Suppressor macrophage (primary cell): Measurements from ENCODE around the gene ACACA.

Source experiments
- DNase-seq, 4 experiments: peaks; one replicate each; pipeline ENCODE4 v3.0.0-alpha.2; 2020 to 2022

ACACA gene

GRCh38 chr17:37124821-37125173, 281.8 kb downstream of the ACACA start:
- DNase-seq: no peak

- peak; percentile 49 to 79 (median 66) for DNase-seq
These were observed 282.5 kb downstream of the ACACA start for GRCh38 chr17:37123941-37124820.

GRCh38 chr17:37123386-37123785, 283.2 kb downstream of the ACACA start:
- no peak for DNase-seq

- no peak for DNase-seq
These were observed 285.0 kb downstream of the ACACA start for GRCh38 chr17:37121616-37122015.

GRCh38 chr17:37118366-37119137, 288.1 kb downstream of the ACACA start:
- peak; percentile 7 to 56 (median 34) for DNase-seq

GRCh38 chr17:37117373-37118142, 289.1 kb downstream of the ACACA start:
- no peak for DNase-seq

- DNase-seq: no peak
These were observed 289.9 kb downstream of the ACACA start for GRCh38 chr17:37116671-37117185.

GRCh38 chr17:37111329-37111728, 295.3 kb downstream of the ACACA start:
- DNase-seq: no peak

GRCh38 chr17:37110746-37111145, 295.9 kb downstream of the ACACA start:
- DNase-seq: no peak

GRCh38 chr17:37109731-37110710, 296.6 kb downstream of the ACACA start:
- DNase-seq: no peak

- DNase-seq: no peak
These were observed 297.5 kb downstream of the ACACA start for GRCh38 chr17:37109106-37109505.

GRCh38 chr17:37107406-37108083, 299.1 kb downstream of the ACACA start:
- peak in 1 of 4 experiments; percentile 13 for DNase-seq

GRCh38 chr17:37106049-37106448, 300.6 kb downstream of the ACACA start:
- DNase-seq: no peak

GRCh38 chr17:37103231-37103630, 303.4 kb downstream of the ACACA start:
- no peak for DNase-seq

- DNase-seq: no peak
These were observed 305.3 kb downstream of the ACACA start for GRCh38 chr17:37101306-37101705.

GRCh38 chr17:37100231-37100630, 306.4 kb downstream of the ACACA start:
- peak; percentile 17 to 70 (median 53) for DNase-seq

- DNase-seq: peak in 1 of 4 experiments; percentile 10
These were observed 307.5 kb downstream of the ACACA start for GRCh38 chr17:37098910-37099664.

GRCh38 chr17:37098152-37098551, 308.5 kb downstream of the ACACA start:
- DNase-seq: no peak

- DNase-seq: no peak
These were observed 309.5 kb downstream of the ACACA start for GRCh38 chr17:37097154-37097553.

- no peak for DNase-seq
These were observed 310.6 kb downstream of the ACACA start for GRCh38 chr17:37096071-37096470.
